Measurements from ENCODE around the gene PXDN. TPM values are rescaled to one million over a fixed set of nuclear protein-coding genes. Genes with fewer than 3 reads are reported as not detected.

PXDN gene
- polyA plus RNA-seq, 6 donors from 2014 or later: 1.3 TPM; not detected in 4

DNA sequence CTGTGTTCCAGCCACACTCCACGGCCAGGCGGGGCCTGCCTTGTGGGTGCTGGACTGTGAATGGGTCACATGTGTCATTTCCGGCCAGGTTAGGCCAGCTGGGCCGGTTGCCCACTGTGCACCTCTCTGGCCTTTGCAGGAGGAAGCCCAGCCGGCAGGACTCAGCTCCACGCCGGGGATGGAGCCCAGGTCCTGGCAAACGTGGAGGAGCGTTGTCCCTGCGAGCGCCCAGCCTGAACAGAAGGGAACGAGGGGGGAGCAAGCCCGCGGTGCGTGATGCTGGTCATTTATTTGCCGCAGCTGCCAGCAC, 152.9 kb downstream of the PXDN start:
- no peaks in the 10 kb centered on the region for H3K36me3 Mint-ChIP-seq
- ATAC-seq (ENCODE audit: low read depth in 2 of 2) (no peak), DNase-seq (no peak)
- H3K27ac Mint-ChIP-seq: no peak overlapping the region
- H3K9me3 Mint-ChIP-seq: no peaks in the 10 kb centered on the region
- H3K4me1 Mint-ChIP-seq: peaks cover 4 to 8% (median 5%) of the 10 kb centered on the region in 3 donors
- no peak overlapping the region for H3K4me3 Mint-ChIP-seq
- peaks cover 26 to 45% (median 28%) of the 10 kb centered on the region in 3 donors for H3K27me3 Mint-ChIP-seq

DNA sequence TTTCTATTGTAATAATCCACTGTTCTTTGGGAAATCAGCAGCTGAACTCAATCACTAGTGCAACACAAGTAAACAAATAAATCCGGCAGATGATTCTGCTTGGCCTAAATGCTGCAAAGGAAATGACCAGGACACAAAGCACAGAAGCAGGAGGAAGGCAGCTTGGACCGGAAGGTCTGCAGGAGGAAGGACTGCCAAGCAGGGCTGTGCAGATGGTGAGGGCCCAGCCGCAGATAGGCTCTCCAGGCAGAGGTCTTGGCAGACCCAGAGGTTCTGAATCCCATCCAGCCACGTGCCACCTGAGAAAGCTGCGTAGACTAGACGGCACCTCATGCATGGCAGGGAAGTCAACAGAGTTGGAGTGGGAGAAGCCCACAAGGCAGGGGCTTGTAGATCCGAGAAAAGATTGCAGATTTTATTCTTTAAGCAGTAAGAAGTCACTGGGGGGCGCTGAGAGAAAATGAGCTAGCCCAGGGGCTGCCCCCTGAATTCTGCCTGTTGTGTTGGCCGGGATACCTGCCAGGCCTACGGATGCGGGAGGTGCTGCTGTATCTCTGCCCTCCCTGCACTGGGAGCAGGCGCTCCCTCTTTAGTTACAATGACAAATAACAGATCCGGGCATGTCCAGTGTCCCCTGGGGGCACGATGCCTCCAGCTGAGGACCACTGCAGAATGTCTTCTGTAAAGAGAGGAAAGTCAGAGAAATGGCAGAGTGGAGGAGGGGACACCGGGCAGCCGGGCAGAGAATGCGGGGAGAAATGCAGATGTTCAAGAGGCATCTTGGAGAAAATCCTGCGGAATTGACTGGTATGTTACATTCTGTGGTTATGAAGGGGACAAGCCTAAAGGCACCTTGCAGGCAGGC, 153.5 kb downstream of the PXDN start:
- no peak for ATAC-seq (ENCODE audit: low read depth in 2 of 2)

DNA sequence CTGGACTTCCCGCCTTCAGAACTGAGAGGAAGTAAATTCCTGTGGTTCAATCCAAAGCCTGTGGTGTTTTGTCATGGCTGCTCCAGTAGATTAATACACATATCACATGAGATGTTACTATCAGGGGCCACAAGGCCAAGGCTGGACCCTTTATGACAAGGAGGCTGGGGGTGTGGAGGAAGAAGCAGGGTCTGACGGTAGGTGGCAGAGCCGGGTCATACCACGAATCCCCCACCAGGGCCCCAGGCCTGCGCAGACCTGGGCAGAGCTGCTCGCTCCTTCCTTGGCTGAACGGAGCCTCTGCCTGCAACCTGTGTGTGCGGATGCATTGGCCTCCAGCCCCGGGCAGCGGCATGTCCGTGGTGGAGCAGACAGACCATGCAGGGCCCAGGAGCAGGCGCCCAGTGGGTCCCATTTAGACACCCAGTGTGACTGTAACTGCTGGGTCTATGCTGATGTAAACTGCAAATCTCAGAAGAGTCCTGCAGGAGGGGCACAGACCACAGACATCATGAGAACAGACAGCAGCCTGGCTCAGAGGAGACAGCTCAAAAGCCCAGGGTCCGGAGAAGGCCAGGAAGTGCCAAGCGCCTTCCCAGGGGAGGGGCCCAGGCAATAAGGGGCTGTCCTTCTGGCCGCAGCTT, 155.2 kb downstream of the PXDN start:
- H3K27ac Mint-ChIP-seq: no peak overlapping the region
- peaks cover 30 to 62% (median 37%) of the 10 kb centered on the region in 3 donors for H3K27me3 Mint-ChIP-seq
- no peaks in the 10 kb centered on the region for H3K36me3 Mint-ChIP-seq
- peak; percentile 58 to 91 for ATAC-seq (ENCODE audit: low read depth in 2 of 2)
- H3K4me1 Mint-ChIP-seq: peaks cover 4 to 8% (median 5%) of the 10 kb centered on the region in 3 donors
- no peaks in the 10 kb centered on the region for H3K9me3 Mint-ChIP-seq
- DNase-seq: peak; percentile 29
- H3K4me3 Mint-ChIP-seq: no peak overlapping the region

More for the DNA sequence above, 153.5 kb downstream of the PXDN start:
- no peak for DNase-seq
- H3K4me1 Mint-ChIP-seq: peaks cover 4 to 8% (median 5%) of the 10 kb centered on the region in 3 donors
- peaks cover 28 to 49% (median 29%) of the 10 kb centered on the region in 3 donors for H3K27me3 Mint-ChIP-seq
- H3K4me3 Mint-ChIP-seq: peak overlapping the region in 1 of 8 donors; percentile 48
- H3K36me3 Mint-ChIP-seq: no peaks in the 10 kb centered on the region
- H3K9me3 Mint-ChIP-seq: no peaks in the 10 kb centered on the region
- H3K27ac Mint-ChIP-seq: peak overlapping the region in 2 of 6 donors; percentile 40 to 53

- H3K27ac Mint-ChIP-seq: peak overlapping the region in 2 of 6 donors; percentile 72 to 76
- peaks cover 28 to 65% (median 39%) of the 10 kb centered on the region in 3 donors for H3K27me3 Mint-ChIP-seq
These were observed 156.0 kb downstream of the PXDN start for GRCh38 chr2:1588051-1588977.

DNA sequence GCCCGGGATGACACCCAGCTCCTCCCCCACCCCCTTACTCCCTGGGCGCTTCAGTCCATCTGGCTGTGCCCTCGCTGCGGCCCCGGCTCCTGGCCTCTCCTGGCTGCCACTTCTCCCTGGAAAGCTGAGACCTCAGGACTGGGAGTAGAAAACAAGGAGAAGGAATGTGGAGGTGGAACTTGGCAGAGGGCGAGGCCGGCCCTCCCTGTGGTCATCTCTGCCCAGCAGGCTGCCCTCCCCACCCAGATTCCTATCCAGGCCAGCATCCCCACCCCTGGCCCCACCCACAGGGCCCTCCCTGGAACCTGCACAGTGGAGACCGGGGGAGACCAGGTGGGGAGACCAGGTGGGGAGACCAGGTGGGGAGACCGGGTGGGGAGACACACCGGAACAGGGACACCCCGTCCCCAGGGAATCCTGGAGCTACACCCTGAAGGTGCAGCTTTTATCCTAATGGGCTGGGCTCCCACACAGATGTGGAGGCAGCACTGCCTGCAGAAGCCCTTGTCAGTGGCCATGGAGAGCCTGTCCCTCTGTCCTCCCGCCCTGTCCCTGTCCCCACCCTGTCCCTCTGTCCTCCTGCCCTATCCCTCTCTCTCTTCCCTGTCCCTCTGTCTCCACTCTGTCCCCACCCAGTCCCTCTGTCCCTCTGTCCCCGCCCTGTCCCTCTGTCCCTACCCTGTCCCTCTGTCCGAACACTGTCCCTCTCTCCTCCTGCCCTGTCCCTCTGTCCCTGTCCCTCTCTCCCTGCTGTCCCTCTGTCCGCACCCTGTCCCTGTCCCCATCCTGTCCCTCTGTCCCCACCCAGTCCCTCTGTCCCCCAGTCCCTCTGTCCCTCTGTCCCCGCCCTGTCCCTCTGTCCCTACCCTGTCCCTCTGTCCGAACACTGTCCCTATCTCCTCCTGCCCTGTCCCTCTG, 157.1 kb downstream of the PXDN start:
- DNase-seq (no peak), ATAC-seq (ENCODE audit: low read depth in 2 of 2) (no peak)
- H3K4me1 Mint-ChIP-seq: peaks cover 5 to 9% (median 7%) of the 10 kb centered on the region in 3 donors
- no peaks in the 10 kb centered on the region for H3K9me3 Mint-ChIP-seq
- peaks cover 39 to 71% (median 50%) of the 10 kb centered on the region in 3 donors for H3K27me3 Mint-ChIP-seq
- peaks cover 0 to 2% of the 10 kb centered on the region in 2 donors for H3K36me3 Mint-ChIP-seq
- H3K4me3 Mint-ChIP-seq: no peak overlapping the region
- peak overlapping the region in 1 of 6 donors; percentile 76 for H3K27ac Mint-ChIP-seq

More at GRCh38 chr2:1588051-1588977, 156.0 kb downstream of the PXDN start:
- H3K4me1 Mint-ChIP-seq: peaks cover 4 to 8% (median 5%) of the 10 kb centered on the region in 3 donors
- H3K36me3 Mint-ChIP-seq: no peaks in the 10 kb centered on the region
- no peak for ATAC-seq (ENCODE audit: low read depth in 2 of 2)
- H3K9me3 Mint-ChIP-seq: no peaks in the 10 kb centered on the region
- DNase-seq: no peak
- H3K4me3 Mint-ChIP-seq: no peak overlapping the region

GRCh38 chr2:1586251-1586922, 157.9 kb downstream of the PXDN start:
- H3K9me3 Mint-ChIP-seq: no peaks in the 10 kb centered on the region
- DNase-seq (no peak), ATAC-seq (ENCODE audit: low read depth in 2 of 2) (no peak)
- H3K27ac Mint-ChIP-seq: no peak overlapping the region
- H3K4me1 Mint-ChIP-seq: peaks cover 4 to 11% (median 7%) of the 10 kb centered on the region in 3 donors
- peaks cover 42 to 75% (median 55%) of the 10 kb centered on the region in 3 donors for H3K27me3 Mint-ChIP-seq
- no peak overlapping the region for H3K4me3 Mint-ChIP-seq
- peaks cover 0 to 6% of the 10 kb centered on the region in 2 donors for H3K36me3 Mint-ChIP-seq

DNA sequence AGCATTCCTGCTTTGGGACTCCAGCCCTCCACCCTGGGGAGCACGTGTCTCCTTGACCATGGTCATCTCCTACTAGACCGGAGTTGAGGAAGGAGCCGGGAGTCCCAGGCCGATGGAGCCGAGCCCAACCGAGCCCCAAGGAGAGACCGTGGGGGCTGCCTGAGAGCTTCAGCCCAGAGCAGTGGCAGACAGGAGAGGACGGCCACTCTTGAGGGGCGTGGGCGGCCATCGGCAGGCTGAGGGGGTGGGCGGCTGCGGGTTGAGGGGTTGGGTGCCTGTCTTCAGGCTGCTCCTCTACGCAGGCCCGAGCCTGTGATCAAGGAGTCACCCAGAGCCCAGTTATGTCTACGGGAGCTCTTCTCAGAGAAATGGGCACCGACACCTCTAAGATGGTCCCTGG, 158.7 kb downstream of the PXDN start:
- Mint-ChIP-seq H3K4me3 (no peak overlapping the region), H3K36me3 (peaks cover 0 to 6% of the 10 kb centered on the region in 2 donors), H3K27ac (no peak overlapping the region), H3K9me3 (no peaks in the 10 kb centered on the region), H3K27me3 (peaks cover 35 to 67% (median 47%) of the 10 kb centered on the region in 3 donors), H3K4me1 (peaks cover 0 to 5% (median 3%) of the 10 kb centered on the region in 3 donors)
- ATAC-seq (ENCODE audit: low read depth in 2 of 2) (no peak), DNase-seq (no peak)

- Mint-ChIP-seq H3K4me3 (no peak overlapping the region), H3K27ac (no peak overlapping the region), H3K9me3 (no peaks in the 10 kb centered on the region), H3K27me3 (peaks cover 30 to 60% (median 40%) of the 10 kb centered on the region in 3 donors), H3K36me3 (peaks cover 0 to 6% of the 10 kb centered on the region in 2 donors), H3K4me1 (peaks cover 0 to 5% (median 3%) of the 10 kb centered on the region in 3 donors)
- no peak for DNase-seq
- no peak for ATAC-seq (ENCODE audit: low read depth in 2 of 2)
These were observed 159.4 kb downstream of the PXDN start for GRCh38 chr2:1584691-1585485.

- no peak overlapping the region for H3K27ac Mint-ChIP-seq
- H3K36me3 Mint-ChIP-seq: peaks cover 0 to 6% of the 10 kb centered on the region in 2 donors
- no peak for ATAC-seq (ENCODE audit: low read depth in 2 of 2)
- no peak overlapping the region for H3K4me3 Mint-ChIP-seq
- peaks cover 0 to 5% (median 3%) of the 10 kb centered on the region in 3 donors for H3K4me1 Mint-ChIP-seq
- no peaks in the 10 kb centered on the region for H3K9me3 Mint-ChIP-seq
- DNase-seq: no peak
- H3K27me3 Mint-ChIP-seq: peaks cover 29 to 52% (median 38%) of the 10 kb centered on the region in 3 donors
These were observed 160.2 kb downstream of the PXDN start for GRCh38 chr2:1584051-1584531.

- no peak overlapping the region for H3K27ac Mint-ChIP-seq
- H3K36me3 Mint-ChIP-seq: peaks cover 0 to 6% of the 10 kb centered on the region in 2 donors
- ATAC-seq (ENCODE audit: low read depth in 2 of 2) (no peak), DNase-seq (no peak)
- no peaks in the 10 kb centered on the region for H3K9me3 Mint-ChIP-seq
- H3K4me1 Mint-ChIP-seq: peaks cover 0 to 5% (median 3%) of the 10 kb centered on the region in 3 donors
- H3K4me3 Mint-ChIP-seq: no peak overlapping the region
- peaks cover 29 to 42% (median 33%) of the 10 kb centered on the region in 3 donors for H3K27me3 Mint-ChIP-seq
These were observed 161.4 kb downstream of the PXDN start for GRCh38 chr2:1582891-1583341.
